OCI-LY1 (cell line): ENCODE measurements around the gene SYNPO2.

Experiments used
- H2AFZ ChIP-seq: fragments of 200-600 bp; sonication (generic), shearing (Covaris generic); 2 replicates; pipeline ENCODE4 v1.6.0; 2014; ENCODE audit warnings: antibody characterized with exemption, mild to moderate bottlenecking, low read length
- H3F3A ChIP-seq: fragments of 200-600 bp; sonication (generic), shearing (Covaris generic); 2 replicates; pipeline ENCODE4 v1.6.0; 2014; ENCODE audit warnings: mild to moderate bottlenecking, antibody characterized with exemption, low read length, moderate library complexity; ENCODE audit not compliant: insufficient read depth
- H3K27ac ChIP-seq: fragments of 200-600 bp; sonication (generic); 2 replicates; pipeline ENCODE4 v1.5.1; 2014; ENCODE audit warnings: low read length, mixed run types, mild to moderate bottlenecking, low read depth; ENCODE audit not compliant: poor library complexity, severe bottlenecking
- H3K27me3 ChIP-seq: fragments of 200-600 bp; sonication (generic); 2 replicates; pipeline ENCODE4 v1.6.0; 2014; ENCODE audit warnings: antibody characterized with exemption, mild to moderate bottlenecking, low read length, moderate library complexity; ENCODE audit not compliant: insufficient read depth
- H3K36me3 ChIP-seq: fragments of 200-600 bp; sonication (generic); 2 replicates; pipeline ENCODE4 v1.6.1; 2014; ENCODE audit warnings: mild to moderate bottlenecking, antibody characterized with exemption, low read length, moderate library complexity, mixed read lengths; ENCODE audit not compliant: insufficient read depth
- H3K4me1 ChIP-seq: fragments of 200-600 bp; sonication (generic); 2 replicates; pipeline ENCODE4 v1.5.1; 2014; ENCODE audit warnings: mild to moderate bottlenecking, low read length, moderate library complexity; ENCODE audit not compliant: insufficient read depth, severe bottlenecking
- H3K4me2 ChIP-seq: fragments of 200-600 bp; sonication (generic), shearing (Covaris generic); 2 replicates; pipeline ENCODE4 v1.6.1; 2014; ENCODE audit warnings: low read length
- H3K4me3 ChIP-seq: fragments of 200-600 bp; sonication (generic); 2 replicates; pipeline ENCODE4 v1.5.1; 2014; ENCODE audit warnings: low read length, low read depth, mild to moderate bottlenecking, mixed read lengths; ENCODE audit not compliant: poor library complexity, severe bottlenecking
- H3K79me2 ChIP-seq: fragments of 200-600 bp; shearing (Covaris generic); 2 replicates; pipeline ENCODE4 v1.6.1; 2016; ENCODE audit warnings: mixed run types, low read length, mixed read lengths; ENCODE audit not compliant: insufficient read depth
- H3K9ac ChIP-seq: fragments of 200-600 bp; sonication (generic), shearing (Covaris generic); 2 replicates; pipeline ENCODE4 v1.6.1; 2014; ENCODE audit warnings: mild to moderate bottlenecking, low read length, mixed read lengths
- H3K9me2 ChIP-seq: fragments of 200-600 bp; sonication (generic), shearing (Covaris generic); 2 replicates; pipeline ENCODE4 v1.6.1; 2014; ENCODE audit warnings: low read depth, mild to moderate bottlenecking, low read length, mixed read lengths
- H3K9me3 ChIP-seq: fragments of 200-600 bp; shearing (Covaris generic); 2 replicates; pipeline ENCODE4 v1.6.1; 2014; ENCODE audit warnings: low read length, mixed read lengths
- H4K20me1 ChIP-seq: fragments of 200-600 bp; sonication (generic), shearing (Covaris generic); 2 replicates; pipeline ENCODE4 v1.6.0; 2016; ENCODE audit warnings: mild to moderate bottlenecking, low read length; ENCODE audit not compliant: insufficient read depth
- EZH2 ChIP-seq: fragments of 200-600 bp; sonication (generic), shearing (Covaris generic); IDR thresholded peaks from 2 replicates; pipeline ENCODE4 v1.8.0; 2017; ENCODE audit warnings: borderline replicate concordance, mixed run types, mild to moderate bottlenecking, antibody characterized with exemption, low read length, moderate library complexity, mixed read lengths
- TF ChIP-seq, protein P1 (sequence below): fragments of 200-600 bp; sonication (generic), shearing (Covaris generic); IDR thresholded peaks from 2 replicates; pipeline ENCODE4 v1.5.1; 2017; ENCODE audit warnings: mild to moderate bottlenecking, antibody characterized with exemption, low read length, moderate library complexity, mixed read lengths

Gene SYNPO2

DNA sequence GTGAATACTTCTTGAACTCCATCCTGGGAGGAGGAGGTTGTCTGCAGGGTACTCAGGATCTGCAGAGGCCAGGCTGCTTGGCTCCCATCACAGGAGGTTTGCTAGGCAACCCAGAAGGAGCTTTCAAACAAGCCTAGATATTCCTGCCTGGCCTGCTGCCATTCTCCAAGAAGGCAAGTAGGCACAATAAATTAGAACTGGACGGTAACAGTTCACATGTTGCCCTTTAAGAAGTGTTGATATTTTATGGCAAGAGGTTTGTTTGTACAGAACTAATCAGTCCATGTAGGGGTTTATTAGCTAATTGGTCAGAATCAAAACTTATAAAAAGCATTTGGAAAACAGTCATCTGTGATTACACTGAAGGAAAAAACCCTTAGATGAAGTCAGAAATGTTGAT, 39.3 kb downstream of the SYNPO2 start:
- Histone ChIP-seq H3K9me3 (no peaks in the 10 kb centered on the region), H4K20me1 (no peaks in the 10 kb centered on the region), H3K4me2 (no peak overlapping the region), H3K27ac (no peak overlapping the region), H3K4me1 (no peaks in the 10 kb centered on the region), H3K79me2 (no peaks in the 10 kb centered on the region), H3K9me2 (no peaks in the 10 kb centered on the region), H3K27me3 (no peaks in the 10 kb centered on the region), H2AFZ (no peak overlapping the region), H3K9ac (no peak overlapping the region), H3K36me3 (no peaks in the 10 kb centered on the region), H3K4me3 (no peak overlapping the region), H3F3A (no peaks in the 10 kb centered on the region)
- TF ChIP-seq EZH2, result no peak
- TF ChIP-seq, protein P1, sequence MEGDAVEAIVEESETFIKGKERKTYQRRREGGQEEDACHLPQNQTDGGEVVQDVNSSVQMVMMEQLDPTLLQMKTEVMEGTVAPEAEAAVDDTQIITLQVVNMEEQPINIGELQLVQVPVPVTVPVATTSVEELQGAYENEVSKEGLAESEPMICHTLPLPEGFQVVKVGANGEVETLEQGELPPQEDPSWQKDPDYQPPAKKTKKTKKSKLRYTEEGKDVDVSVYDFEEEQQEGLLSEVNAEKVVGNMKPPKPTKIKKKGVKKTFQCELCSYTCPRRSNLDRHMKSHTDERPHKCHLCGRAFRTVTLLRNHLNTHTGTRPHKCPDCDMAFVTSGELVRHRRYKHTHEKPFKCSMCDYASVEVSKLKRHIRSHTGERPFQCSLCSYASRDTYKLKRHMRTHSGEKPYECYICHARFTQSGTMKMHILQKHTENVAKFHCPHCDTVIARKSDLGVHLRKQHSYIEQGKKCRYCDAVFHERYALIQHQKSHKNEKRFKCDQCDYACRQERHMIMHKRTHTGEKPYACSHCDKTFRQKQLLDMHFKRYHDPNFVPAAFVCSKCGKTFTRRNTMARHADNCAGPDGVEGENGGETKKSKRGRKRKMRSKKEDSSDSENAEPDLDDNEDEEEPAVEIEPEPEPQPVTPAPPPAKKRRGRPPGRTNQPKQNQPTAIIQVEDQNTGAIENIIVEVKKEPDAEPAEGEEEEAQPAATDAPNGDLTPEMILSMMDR, result no peak

DNA sequence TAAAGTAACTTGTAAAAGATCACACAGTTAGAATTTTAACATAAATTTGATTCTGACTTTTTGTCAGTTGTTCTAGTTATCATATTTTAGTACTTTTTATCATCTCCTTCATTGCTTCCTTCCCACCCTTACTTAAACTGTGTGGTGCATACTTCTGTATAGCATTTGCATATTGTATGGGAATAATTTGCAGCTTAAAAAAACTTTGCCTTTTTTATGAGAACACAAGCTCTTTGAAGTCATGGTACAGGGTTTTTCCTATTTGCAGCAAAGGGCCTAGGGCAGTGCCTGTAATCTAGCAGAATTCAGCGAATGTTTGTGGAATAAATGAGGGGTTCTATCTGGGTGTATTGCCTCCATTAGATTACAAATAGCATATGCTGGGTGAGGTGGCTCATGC, 41.6 kb downstream of the SYNPO2 start:
- H3K27me3 ChIP-seq, result no peaks in the 10 kb centered on the region
- H3K27ac ChIP-seq, result no peak overlapping the region
- no peaks in the 10 kb centered on the region for H3K9me3 ChIP-seq
- no peaks in the 10 kb centered on the region for H3K79me2 ChIP-seq
- no peaks in the 10 kb centered on the region for H4K20me1 ChIP-seq
- H3K36me3 ChIP-seq, result no peaks in the 10 kb centered on the region
- no peak overlapping the region for H2AFZ ChIP-seq
- H3K9me2 ChIP-seq, result no peaks in the 10 kb centered on the region
- no peaks in the 10 kb centered on the region for H3F3A ChIP-seq
- TF ChIP-seq EZH2, result no peak
- TF ChIP-seq, protein P1, result no peak
- no peak overlapping the region for H3K9ac ChIP-seq
- no peak overlapping the region for H3K4me2 ChIP-seq
- H3K4me3 ChIP-seq, result no peak overlapping the region
- H3K4me1 ChIP-seq, result no peaks in the 10 kb centered on the region

DNA sequence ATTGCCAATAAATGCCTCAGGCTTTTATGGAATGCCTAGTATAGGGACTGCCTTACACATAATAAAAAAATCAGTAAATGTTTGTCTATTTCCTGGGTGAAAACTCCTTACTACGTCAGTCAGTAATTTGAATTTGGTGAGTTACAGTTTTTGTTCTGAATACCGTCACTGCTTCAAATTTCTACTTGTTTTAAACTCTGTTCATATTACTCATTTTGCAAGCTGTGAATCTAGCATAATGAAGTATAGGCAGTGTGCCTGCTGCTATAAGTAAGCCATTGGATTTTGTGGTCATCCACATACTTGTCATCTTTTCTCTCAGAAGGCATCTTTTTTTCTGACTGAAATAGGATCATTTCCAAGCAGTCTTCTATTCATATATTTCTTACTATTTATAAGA, 43.1 kb downstream of the SYNPO2 start:
- Histone ChIP-seq H2AFZ (no peak overlapping the region), H3K27ac (no peak overlapping the region), H3K9me3 (no peaks in the 10 kb centered on the region), H3K4me2 (no peak overlapping the region), H3K79me2 (no peaks in the 10 kb centered on the region), H3K4me3 (no peak overlapping the region), H3F3A (no peaks in the 10 kb centered on the region), H3K36me3 (no peaks in the 10 kb centered on the region), H3K4me1 (no peaks in the 10 kb centered on the region), H3K27me3 (no peaks in the 10 kb centered on the region), H4K20me1 (no peaks in the 10 kb centered on the region), H3K9me2 (no peaks in the 10 kb centered on the region), H3K9ac (no peak overlapping the region)
- TF ChIP-seq, protein P1, result no peak
- no peak for TF ChIP-seq EZH2
